HG03460 (cell line): ENCODE data around the gene OXA1L.
"Not testable (repeated sequence)": the region's sequence is repeated elsewhere in the genome, so short reads cannot be mapped to it uniquely, and the experiment has no call there.

ENCODE experiments used
- ATAC-seq: cut with Tn5 transposase; IDR thresholded peaks from one replicate; pipeline ENCODE4 v1.9.1; 2021; ENCODE audit not compliant: unreplicated experiment

The OXA1L gene

GRCh38 chr14:22797017-22797917 lies 30.8 kb downstream of the OXA1L start:
- ATAC-seq, result no peak

DNA sequence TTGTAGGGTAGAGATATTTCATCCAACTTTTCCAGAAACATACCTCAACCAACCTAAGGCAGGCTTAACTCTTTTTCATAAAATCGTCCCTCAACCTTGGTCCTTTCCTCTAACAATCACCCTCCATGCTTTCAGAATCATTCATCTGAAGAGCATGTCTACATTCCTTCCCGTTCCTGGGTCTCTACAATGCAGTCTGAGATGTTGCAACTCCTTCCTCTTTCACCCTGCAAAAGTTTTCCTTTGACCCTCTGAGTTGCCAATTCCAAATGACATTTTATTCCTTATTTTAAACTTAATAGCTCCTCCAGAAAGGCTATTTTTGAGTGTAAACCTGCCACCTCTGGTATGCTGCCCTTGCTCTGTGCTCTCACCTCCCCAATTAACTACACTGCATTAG lies 32.0 kb downstream of the OXA1L start:
- no peak for ATAC-seq

DNA sequence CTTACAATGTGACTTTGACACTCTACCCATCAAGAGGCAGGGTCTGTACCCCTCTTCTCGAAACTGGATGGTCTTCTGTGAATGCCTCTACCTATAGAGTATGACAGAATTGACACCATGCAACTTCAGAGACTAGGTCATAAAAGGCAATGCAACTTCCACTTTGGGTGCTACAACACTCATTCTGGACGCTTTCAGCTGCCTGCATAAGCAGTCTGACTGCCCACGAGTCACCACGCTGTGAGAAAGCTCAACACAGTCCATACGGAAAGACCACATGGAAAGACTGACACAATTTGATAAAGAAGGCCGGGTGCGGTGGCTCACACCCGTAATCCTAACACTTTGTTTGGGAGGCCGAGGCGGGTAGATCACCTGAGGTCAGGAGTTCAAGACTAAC lies 33.9 kb downstream of the OXA1L start:
- no peak for ATAC-seq

DNA sequence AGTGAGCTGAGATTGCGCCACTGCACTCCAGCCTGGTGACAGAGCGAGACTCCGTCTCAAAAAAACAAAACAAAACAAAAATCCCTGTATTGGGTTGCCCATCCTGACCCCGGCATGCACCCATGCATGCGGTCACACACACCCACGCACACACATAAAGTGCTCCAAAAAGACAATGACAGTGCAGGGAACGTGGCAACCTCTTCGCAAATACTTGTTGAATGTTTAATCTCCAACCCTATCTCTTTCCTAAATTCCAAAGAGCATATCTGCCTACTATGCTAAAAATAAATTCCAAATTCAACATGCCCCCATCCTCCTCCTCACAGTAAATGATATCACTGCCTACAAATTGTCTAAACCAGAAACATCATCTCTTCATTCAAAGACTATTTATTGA lies 35.2 kb downstream of the OXA1L start:
- no peak for ATAC-seq

DNA sequence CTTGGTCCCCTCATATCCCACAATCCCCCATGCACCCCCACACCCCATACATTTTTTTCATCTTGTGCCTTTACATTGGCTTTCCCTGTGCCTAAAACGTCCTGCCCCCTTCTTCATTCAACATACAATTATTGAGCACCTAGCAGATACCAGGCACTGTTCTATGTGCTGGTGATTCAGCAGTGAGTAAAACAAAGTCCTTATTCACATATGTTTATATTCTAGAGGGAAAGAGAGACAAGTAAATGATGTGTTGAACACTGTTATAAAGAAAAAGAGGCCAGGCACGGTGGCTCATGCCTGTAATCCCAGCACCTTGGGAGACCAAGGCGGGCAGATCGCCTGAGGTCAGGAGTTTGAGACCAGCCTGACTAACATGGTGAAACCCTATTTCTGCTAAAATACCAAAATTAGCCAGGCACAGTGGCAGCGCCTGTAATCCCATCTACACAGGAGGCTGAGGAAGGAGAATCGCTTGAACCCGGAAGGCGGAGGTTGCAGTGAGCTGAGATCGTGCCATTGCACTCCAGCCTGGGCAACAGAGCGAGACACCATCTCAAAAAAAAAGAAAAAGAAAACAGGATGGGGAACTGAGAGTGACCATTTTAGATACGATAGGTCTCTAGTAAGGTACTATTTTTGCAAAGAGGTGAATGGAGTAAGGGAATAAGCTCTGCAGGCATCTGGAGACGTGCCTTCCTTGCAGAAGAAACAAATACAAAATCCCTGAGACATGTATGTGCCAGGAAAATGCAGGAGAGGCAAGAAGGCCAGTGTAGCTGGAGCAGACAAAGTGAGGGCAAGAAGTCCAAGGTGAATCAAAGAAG lies 36.6 kb downstream of the OXA1L start:
- no peak for ATAC-seq

DNA sequence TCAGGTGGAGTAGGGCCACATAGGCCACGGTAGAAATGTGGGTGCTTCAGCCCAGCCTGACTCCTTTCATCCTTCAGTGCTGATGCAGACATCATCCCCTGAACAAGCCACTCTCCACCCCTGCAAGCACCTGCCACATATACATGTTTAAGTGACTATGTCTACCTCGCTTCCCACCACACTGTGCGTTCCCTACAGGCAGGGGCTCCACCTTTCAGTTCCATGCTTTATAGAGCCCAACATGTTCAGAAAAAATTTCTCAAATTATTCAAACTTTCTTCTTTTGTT lies 37.1 kb downstream of the OXA1L start:
- no peak for ATAC-seq

GRCh38 chr14:22805235-22805634 lies 38.7 kb downstream of the OXA1L start:
- not testable (repeated sequence) for ATAC-seq

GRCh38 chr14:22807432-22808087 lies 41.1 kb downstream of the OXA1L start:
- ATAC-seq, result no peak

GRCh38 chr14:22808388-22809209 lies 42.1 kb downstream of the OXA1L start:
- ATAC-seq, result no peak

DNA sequence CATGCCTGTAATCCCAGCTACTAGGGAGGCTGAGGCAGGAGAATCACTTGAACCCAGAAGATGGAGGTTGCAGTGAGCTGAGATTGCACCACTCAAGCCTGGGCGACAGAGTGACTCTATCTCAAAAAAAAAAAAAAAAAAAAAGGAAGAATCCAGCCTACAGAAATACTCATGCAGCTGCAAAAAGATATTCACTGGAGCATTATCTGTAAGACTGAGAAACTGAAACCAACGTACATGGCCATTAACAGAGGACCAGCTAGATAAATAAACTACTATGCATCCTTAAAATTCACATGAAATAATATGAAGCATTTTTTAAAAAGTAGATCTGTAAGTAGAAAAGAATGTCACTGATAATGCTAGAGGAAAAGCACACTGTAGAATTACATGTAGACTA lies 45.2 kb downstream of the OXA1L start:
- ATAC-seq, result no peak

GRCh38 chr14:22812744-22813143 lies 46.3 kb downstream of the OXA1L start:
- ATAC-seq, result no peak

DNA sequence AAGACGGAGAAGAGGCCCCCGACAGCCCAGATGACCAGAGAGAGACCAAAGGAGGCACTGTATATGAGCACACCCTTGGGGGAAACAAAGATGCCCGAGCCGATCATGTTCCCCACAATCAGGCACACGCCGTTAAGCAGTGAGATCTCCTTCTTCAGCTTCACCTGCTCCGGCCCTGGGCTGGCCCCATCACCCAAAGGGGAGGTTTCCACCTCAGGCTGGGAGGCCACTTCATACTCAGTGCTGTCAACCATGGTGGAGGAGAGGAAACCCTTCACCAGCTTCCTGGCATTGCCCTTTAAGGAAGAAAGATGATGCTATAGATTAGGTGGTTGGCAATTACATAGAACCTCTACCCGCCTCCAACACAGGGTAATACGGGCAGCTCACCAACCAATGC lies 46.7 kb downstream of the OXA1L start:
- no peak for ATAC-seq

GRCh38 chr14:22814373-22814772 lies 47.9 kb downstream of the OXA1L start:
- no peak for ATAC-seq

- ATAC-seq, result no peak
These were observed 48.6 kb downstream of the OXA1L start, which contains the start of gene SLC7A7 for GRCh38 chr14:22814941-22815713. Gene SLC7A7, minus strand, starts transcription at chr14:22815435. Its CDS starts 2,037 bp downstream, at chr14:22813398.

DNA sequence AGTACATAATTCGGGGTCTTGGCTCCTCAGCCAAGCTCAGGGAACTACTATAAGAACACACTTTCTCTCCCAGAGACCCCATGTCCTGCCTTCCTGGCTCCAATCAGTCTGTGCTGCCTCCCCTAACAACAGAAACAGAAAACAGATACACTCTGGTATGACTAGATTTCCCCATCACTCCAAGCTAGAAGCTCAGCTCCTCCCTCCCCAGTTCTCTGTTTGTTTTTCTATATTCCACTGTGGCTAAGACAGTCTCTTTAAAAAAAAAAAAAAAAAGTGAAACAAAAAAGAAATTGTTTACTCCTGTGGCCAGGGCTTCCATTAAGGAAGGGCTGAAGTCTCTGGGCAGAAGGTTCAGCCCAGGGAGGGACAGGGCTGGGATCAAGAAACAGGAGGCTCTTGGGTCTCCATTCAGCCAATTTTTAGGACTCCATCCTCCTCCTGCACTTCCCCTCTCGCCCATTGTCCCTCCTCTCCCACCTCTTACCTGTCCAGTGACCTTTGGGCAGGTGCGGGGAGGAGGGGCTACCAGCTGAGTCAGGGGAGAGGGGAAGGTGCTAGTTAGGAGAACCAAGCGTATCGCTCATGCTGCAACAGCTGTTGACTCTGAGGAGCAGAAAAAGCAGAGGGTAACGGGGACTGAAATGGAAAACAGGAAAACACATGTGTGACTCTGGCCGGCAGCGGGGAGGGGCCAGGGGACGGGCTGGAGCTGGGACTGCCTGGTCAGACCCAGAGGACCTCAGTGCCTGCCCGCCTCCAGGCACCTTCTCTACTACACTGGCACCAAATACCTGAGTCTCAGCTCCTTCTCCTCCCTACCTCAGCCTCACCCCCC lies 52.9 kb downstream of the OXA1L start:
- ATAC-seq, result peak; percentile 36

- no peak for ATAC-seq
These were observed 54.2 kb downstream of the OXA1L start for GRCh38 chr14:22820731-22821130.

DNA sequence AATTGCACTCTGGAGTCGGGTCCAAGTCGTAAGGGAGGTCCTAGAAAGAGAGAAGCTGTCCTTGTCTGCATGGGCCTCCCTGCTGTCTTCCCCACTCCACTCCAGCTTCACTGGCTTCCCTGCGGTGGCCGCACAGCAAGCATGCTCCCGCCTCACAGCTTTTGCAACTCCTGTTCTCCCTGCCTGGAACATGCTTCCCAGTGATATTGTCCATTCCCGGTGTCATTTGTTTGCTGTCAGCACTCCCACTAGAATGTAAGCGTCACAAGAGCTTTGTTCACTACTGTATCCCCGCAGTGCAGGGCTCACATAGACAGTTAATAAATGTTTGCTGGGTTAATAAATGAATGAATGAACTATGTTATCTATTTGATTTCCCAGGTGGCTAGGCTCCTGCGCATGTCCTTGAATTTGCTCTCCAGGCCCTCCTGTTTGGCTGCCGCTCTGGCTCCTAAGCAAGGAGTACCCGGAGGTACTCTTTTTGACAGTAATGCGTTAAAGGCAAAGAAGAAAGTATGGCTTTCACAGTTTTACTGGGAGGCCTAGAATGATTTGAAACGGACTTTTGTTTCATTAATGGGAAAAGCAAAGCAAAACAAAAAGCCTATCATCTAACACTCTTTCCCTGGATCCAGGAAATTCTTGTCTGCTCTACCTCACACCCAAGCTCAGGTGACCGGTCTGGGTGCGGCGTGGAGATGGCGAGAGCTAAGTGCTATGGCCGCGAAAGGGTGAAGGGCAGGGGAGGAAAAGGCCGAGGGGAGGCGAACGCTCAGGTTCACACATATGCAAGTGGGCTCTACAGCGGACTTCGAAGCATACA lies 54.9 kb downstream of the OXA1L start:
- no peak for ATAC-seq

GRCh38 chr14:22822016-22822570 lies 55.6 kb downstream of the OXA1L start:
- no peak for ATAC-seq
